Liver (tissue), 3 donors: ENCODE results near the gene AGAP2.

Experiments
- JUND ChIP-seq, 2 donors: IDR thresholded peaks; 2 replicates each; pipeline ENCODE4 v1.6.1; 2016; ENCODE audit warnings: antibody characterized with exemption in 2 of 2
- SP1 ChIP-seq: IDR thresholded peaks from 2 replicates; pipeline ENCODE4 v1.6.1; 2018; ENCODE audit warnings: antibody characterized with exemption, mild to moderate bottlenecking
- YY1 ChIP-seq: IDR thresholded peaks from 2 replicates; pipeline ENCODE4 v1.6.1; 2016; ENCODE audit warnings: antibody characterized with exemption, mild to moderate bottlenecking
- TF ChIP-seq, protein P1 (sequence below): fragments of 150-350 bp; IDR thresholded peaks from 2 replicates; pipeline ENCODE4 v1.5.1; 2017; ENCODE audit warnings: improper control_type of control experiment, low read depth, low read length; ENCODE audit not compliant: missing input control
- donor health status: healthy.
- donor health status: healthy.

DNA sequence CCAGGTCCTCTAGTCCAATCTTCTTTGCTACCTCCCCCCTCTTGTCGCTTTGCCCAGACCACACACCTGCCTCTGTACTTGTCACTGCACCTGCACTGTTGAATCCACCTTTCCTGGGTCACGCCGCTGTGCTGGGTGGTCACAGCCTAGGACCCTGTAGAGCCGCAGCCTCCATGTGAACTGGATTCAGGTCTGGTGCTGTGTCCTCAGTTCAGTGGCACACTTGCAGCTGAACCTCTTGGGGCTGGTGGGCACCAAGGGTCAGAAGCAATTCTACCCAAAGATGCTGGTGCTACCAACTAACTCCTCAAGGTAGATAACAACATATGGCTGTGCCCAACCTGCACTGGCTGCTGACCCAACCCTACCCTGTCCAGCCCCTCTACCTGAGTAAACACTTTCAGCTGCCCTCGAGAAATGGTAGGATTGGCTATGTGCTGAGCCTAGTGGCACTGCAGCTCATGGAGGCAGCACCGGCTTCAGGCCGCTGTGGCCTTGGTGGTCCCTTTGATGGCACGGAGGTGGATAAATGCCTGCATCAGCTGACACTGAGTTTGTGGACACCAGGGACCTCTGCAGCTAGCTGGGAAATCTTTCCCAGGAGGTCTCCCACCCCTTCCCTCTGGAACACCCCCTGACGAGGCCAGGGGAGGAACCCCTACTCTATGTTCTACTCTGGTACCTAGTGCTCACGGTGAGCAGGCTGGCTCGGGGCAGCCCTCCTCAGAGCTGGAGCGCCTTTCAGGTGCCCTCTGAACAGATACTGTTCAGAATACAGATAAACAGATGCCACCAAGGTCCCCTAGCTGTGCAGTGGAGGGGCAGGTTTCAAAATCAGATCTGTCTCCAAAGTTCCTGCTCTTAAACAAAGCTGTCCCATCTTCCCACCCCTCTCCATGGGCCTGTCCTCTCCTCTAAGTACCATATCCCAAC, 14.3 kb downstream of the AGAP2 start:
- TF ChIP-seq, protein P1, sequence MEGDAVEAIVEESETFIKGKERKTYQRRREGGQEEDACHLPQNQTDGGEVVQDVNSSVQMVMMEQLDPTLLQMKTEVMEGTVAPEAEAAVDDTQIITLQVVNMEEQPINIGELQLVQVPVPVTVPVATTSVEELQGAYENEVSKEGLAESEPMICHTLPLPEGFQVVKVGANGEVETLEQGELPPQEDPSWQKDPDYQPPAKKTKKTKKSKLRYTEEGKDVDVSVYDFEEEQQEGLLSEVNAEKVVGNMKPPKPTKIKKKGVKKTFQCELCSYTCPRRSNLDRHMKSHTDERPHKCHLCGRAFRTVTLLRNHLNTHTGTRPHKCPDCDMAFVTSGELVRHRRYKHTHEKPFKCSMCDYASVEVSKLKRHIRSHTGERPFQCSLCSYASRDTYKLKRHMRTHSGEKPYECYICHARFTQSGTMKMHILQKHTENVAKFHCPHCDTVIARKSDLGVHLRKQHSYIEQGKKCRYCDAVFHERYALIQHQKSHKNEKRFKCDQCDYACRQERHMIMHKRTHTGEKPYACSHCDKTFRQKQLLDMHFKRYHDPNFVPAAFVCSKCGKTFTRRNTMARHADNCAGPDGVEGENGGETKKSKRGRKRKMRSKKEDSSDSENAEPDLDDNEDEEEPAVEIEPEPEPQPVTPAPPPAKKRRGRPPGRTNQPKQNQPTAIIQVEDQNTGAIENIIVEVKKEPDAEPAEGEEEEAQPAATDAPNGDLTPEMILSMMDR = no peak
- TF ChIP-seq JUND (IDR thresholded peaks at IDR 0.05) = no peak
- no peak for TF ChIP-seq YY1
- TF ChIP-seq SP1 = no peak
